ENCODE results near the gene TARBP2.

- TF ChIP-seq CTCF (IDR thresholded peaks at IDR 0.05), result no peak
- no peak for TF ChIP-seq YY1 (IDR thresholded peaks at IDR 0.05; ENCODE audit: low read depth)
- TF ChIP-seq EZH2phosphoT487 (IDR thresholded peaks at IDR 0.05; ENCODE audit: borderline replicate concordance, low read depth), result no peak
- no peak for TF ChIP-seq REST (IDR thresholded peaks at IDR 0.05; ENCODE audit: low read depth, low read length)
- TF ChIP-seq RAD21 (IDR thresholded peaks at IDR 0.05; ENCODE audit: low read length), result no peak
- TF ChIP-seq TAF1 (IDR thresholded peaks at IDR 0.05; ENCODE audit: borderline replicate concordance, low read depth, low read length), result no peak
- TF ChIP-seq, protein P1, sequence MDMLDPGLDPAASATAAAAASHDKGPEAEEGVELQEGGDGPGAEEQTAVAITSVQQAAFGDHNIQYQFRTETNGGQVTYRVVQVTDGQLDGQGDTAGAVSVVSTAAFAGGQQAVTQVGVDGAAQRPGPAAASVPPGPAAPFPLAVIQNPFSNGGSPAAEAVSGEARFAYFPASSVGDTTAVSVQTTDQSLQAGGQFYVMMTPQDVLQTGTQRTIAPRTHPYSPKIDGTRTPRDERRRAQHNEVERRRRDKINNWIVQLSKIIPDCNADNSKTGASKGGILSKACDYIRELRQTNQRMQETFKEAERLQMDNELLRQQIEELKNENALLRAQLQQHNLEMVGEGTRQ (IDR thresholded peaks at IDR 0.05; ENCODE audit: borderline replicate concordance, low read depth, low read length), result no peak
- no peak for TF ChIP-seq SMC3 (IDR thresholded peaks at IDR 0.05; ENCODE audit: low read depth, low read length)
- TF ChIP-seq POLR2AphosphoS5 (IDR thresholded peaks at IDR 0.05; ENCODE audit: low read depth, low read length), result no peak
- no peak for TF ChIP-seq GATA2 (CRISPR knock-in tag; IDR thresholded peaks at IDR 0.05)
- no peak for TF ChIP-seq RFX5 (IDR thresholded peaks at IDR 0.05; ENCODE audit: low read length)
- no peak for TF ChIP-seq JUND (IDR thresholded peaks at IDR 0.05)
- TF ChIP-seq FOSL2 (IDR thresholded peaks at IDR 0.05; ENCODE audit: borderline replicate concordance, low read depth), result no peak
- TF ChIP-seq GABPA (IDR thresholded peaks at IDR 0.05; ENCODE audit: low read depth), result no peak
Observed at GRCh38 chr12:53492188-53492587, 8.9 kb upstream of the TARBP2 start.

Measured in SK-N-SH (cell line).